ENCODE results near the gene L1TD1.
"Not testable (repeated sequence)": the region's sequence is repeated elsewhere in the genome, so short reads cannot be mapped to it uniquely, and the experiment has no call there.

The L1TD1 gene

GRCh38 chr1:62194651-62195544 lies at the start of gene L1TD1:
Gene L1TD1, plus strand, starts transcription at chr1:62194849. Its CDS starts 11,780 bp downstream, at chr1:62206629.
- no peak for DNase-seq

GRCh38 chr1:62159940-62160348 lies 34.7 kb upstream of the L1TD1 start:
- no peak for DNase-seq

- no peak for DNase-seq
These were observed 32.9 kb upstream of the L1TD1 start for GRCh38 chr1:62161711-62162110.

GRCh38 chr1:62170380-62170779 lies 24.3 kb upstream of the L1TD1 start:
- not testable (repeated sequence) for DNase-seq

- peak; percentile 75 to 92 for DNase-seq
These were observed 19.0 kb upstream of the L1TD1 start for GRCh38 chr1:62175568-62176179.

GRCh38 chr1:62176597-62177312 lies 17.9 kb upstream of the L1TD1 start:
- peak; percentile 9 to 45 for DNase-seq

- DNase-seq = peak; percentile 38 to 86
These were observed 17.0 kb upstream of the L1TD1 start for GRCh38 chr1:62177621-62178020.

- peak; percentile 93 to 97 for DNase-seq
These were observed 16.3 kb upstream of the L1TD1 start for GRCh38 chr1:62178372-62178771.

- DNase-seq = peak; percentile 59 to 83
These were observed 14.6 kb upstream of the L1TD1 start for GRCh38 chr1:62180054-62180453.

- DNase-seq = peak in 1 of 2 experiments; percentile 17
These were observed 14.0 kb upstream of the L1TD1 start for GRCh38 chr1:62180639-62181038.

GRCh38 chr1:62181532-62181931 lies 13.1 kb upstream of the L1TD1 start:
- no peak for DNase-seq

GRCh38 chr1:62182157-62182556 lies 12.5 kb upstream of the L1TD1 start:
- peak; percentile 18 to 64 for DNase-seq

GRCh38 chr1:62183164-62184020 lies 11.3 kb upstream of the L1TD1 start:
- peak; percentile 82 to 87 for DNase-seq

GRCh38 chr1:62184336-62184735 lies 10.3 kb upstream of the L1TD1 start:
- DNase-seq = no peak

GRCh38 chr1:62185233-62185632 lies 9.4 kb upstream of the L1TD1 start:
- not testable (repeated sequence) for DNase-seq

- DNase-seq = no peak
These were observed 9.0 kb upstream of the L1TD1 start for GRCh38 chr1:62185677-62186076.

GRCh38 chr1:62187548-62187947 lies 7.1 kb upstream of the L1TD1 start:
- no peak for DNase-seq

GRCh38 chr1:62188111-62188510 lies 6.5 kb upstream of the L1TD1 start:
- no peak for DNase-seq

GRCh38 chr1:62196086-62196690 lies 1.5 kb downstream of the L1TD1 start:
- no peak for DNase-seq

GRCh38 chr1:62198069-62198780 lies 3.6 kb downstream of the L1TD1 start:
- no peak for DNase-seq

- no peak for DNase-seq
These were observed 4.1 kb downstream of the L1TD1 start for GRCh38 chr1:62198781-62199125.
